Spleen (tissue), 11 donors: ENCODE results near the gene ASB14. TPM values are rescaled to one million over a fixed set of nuclear protein-coding genes. Genes with fewer than 3 reads are reported as not detected.

Experiments
- DNase-seq: peaks from one replicate; pipeline ENCODE4 v3.0.0-alpha.2; 2020
- H3K27ac ChIP-seq, 8 donors: fragments of 200-600 bp; sonication (generic) in 7 of 8; 1 replicate in 4 of 8; 2 replicates in 4 of 8; pipeline versions ENCODE4 v1.5.0 to v1.8.0; 2016 to 2021; ENCODE audit warnings: inconsistent platforms in 4 of 8, mild to moderate bottlenecking in 4 of 8, moderate library complexity in 1 of 8
- H3K27me3 ChIP-seq, 7 donors: fragments of 200-600 bp; sonication (generic) in 6 of 7; replicated peaks in 1 of 7; 1 replicate in 4 of 7; 2 replicates in 3 of 7; pipeline versions ENCODE4 v1.5.0 to v1.8.0; 2016 to 2021; ENCODE audit warnings: inconsistent platforms in 3 of 7, mild to moderate bottlenecking in 1 of 7
- H3K36me3 ChIP-seq, 6 donors: fragments of 200-600 bp; sonication (generic) in 5 of 6; 1 replicate in 4 of 6; 2 replicates in 2 of 6; pipeline versions ENCODE4 v1.5.0 to v1.8.0; 2016 to 2021; ENCODE audit warnings: inconsistent platforms in 2 of 6
- H3K4me1 ChIP-seq, 6 donors: fragments of 200-600 bp; sonication (generic) in 5 of 6; 1 replicate in 3 of 6; 2 replicates in 3 of 6; pipeline versions ENCODE4 v1.5.0 to v1.8.0; 2016 to 2021; ENCODE audit warnings: inconsistent platforms in 3 of 6
- H3K4me3 ChIP-seq, 8 donors: fragments of 200-600 bp; sonication (generic) in 7 of 8; 1 replicate in 4 of 8; 2 replicates in 4 of 8; pipeline versions ENCODE4 v1.5.0 to v1.8.0; 2016 to 2021; ENCODE audit warnings: inconsistent platforms in 4 of 8, mild to moderate bottlenecking in 4 of 8, moderate library complexity in 2 of 8
- H3K9me3 ChIP-seq, 8 donors: fragments of 200-600 bp; sonication (generic) in 7 of 8; 1 replicate in 4 of 8; 2 replicates in 4 of 8; pipeline versions ENCODE4 v1.5.0 to v1.8.0; 2016 to 2021; ENCODE audit warnings: inconsistent platforms in 4 of 8
- POLR2A ChIP-seq, 3 donors: fragments of 450-650 bp; IDR thresholded peaks; one replicate each; pipeline ENCODE4 v1.5.1; 2017; ENCODE audit warnings: antibody characterized with exemption in 3 of 3, mild to moderate bottlenecking in 1 of 3
- POLR2AphosphoS5 ChIP-seq, 3 donors: sonication (generic); formaldehyde crosslinking; IDR thresholded peaks; one replicate each; pipeline ENCODE4 v1.5.1; 2017; ENCODE audit warnings: antibody characterized with exemption in 3 of 3
- WGBS, 5 donors: extraction: QIAGEN DNeasy Blood & Tissue Kit in 3 of 5; methylation state at CpG; one replicate each; pipeline versions ENCODE4 v1.1.5 to v1.1.7; 2013 to 2018; 5-methylcytosine and 5-hydroxymethylcytosine counted together
- intact Hi-C: fragments of 100-400 bp; cut with DNase I; formaldehyde crosslinking; loops from one replicate; pipeline ENCODE4 v1.15.0; 2023; ENCODE audit warnings: low total_unique reads
- polyA plus RNA-seq, 3 donors: library from polyadenylated mRNA; stranded (reverse); fragments of 200-250 nt; gene quantifications; one replicate each; pipeline ENCODE4 v1.2.1, GENCODE V29; 2013
- total RNA-seq, 7 donors: library from RNA; depleted of rRNA in 3 of 7; stranded (reverse); fragments of >200 nt in 3 of 7; fragmentation: NEBNext Ultra II Directional in 4 of 7; extraction: Animal tissue kit (Norgen Biotek cat#: 25700) in 4 of 7; gene quantifications; one replicate each; pipeline versions ENCODE4 v1.1.0 to v1.2.1, GENCODE V29; 2016 to 2021
- TF ChIP-seq, protein P1 (sequence below), 11 experiments: fragments of 200-600 bp in 7 of 11; fragments of 450-650 bp in 4 of 11; sonication (generic) in 4 of 11; IDR thresholded peaks in 8 of 11; conservative IDR thresholded peaks in 3 of 11; 1 replicate in 7 of 11; 2 replicates in 4 of 11; pipeline versions ENCODE4 v1.4.0 to v1.8.0; 2016 to 2021; ENCODE audit warnings: antibody characterized with exemption in 11 of 11, inconsistent platforms in 4 of 11, mild to moderate bottlenecking in 1 of 11
- donor health status: healthy with polysubstance abuse.
- donor health status: DM: no; HTN: no; CAD: no; lungs with moderate emphysema.
- donor health status: DM: no; HTN: no; CAD: no.
- donor health status: Bipolar disorder and iron deficiency.
- donor health status: healthy.
- donor health status: DM: no; HTN: no; CAD: no.
- donor health status: DM: yes; HTN: yes; CAD: no.

ASB14 gene
- total and polyA plus RNA-seq, 10 donors, result 0.07 TPM; not detected in 9

DNA sequence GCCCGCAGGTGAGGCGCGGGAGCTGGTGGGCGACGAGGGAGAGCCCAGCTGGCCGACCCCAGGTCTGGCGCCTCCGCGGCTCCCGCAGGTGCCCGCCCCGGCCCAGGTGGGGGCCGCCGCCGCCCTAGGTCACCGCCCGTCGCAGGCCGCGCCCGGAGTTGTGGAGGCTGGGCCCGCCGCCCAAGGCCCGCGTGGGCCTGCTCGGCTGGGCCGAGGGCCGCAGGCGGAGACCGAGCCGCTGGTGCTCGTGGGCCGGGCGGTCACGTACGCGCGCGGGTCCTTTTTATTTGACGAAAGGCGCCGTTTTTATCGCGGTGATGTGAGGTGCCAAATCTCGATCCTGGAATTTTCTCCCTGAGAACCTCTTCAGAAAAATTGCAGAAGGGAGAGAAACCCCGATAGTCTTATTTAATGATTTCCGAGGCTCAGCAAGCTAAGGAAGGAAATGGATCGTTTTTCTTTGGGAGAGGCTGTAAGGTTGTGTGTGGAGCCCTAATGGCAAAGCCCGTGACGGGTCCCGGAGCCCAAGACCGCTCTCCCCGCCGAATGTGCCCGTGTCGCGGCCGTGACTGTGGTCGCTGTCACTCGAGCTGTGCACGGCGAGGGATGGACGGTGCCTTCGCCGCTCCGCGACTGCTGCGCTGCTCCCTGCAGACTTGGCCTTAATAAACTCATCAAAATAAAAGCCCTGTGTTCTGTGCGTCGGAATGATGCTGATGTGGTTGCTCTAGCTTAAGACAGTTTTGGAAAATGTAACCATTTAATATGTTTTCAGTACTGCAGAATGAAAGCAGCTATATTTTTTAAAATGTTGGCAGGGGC is 64.3 kb downstream of the ASB14 start:
- no peaks in the 10 kb centered on the region for H3K9me3 ChIP-seq
- H3K36me3 ChIP-seq, result no peaks in the 10 kb centered on the region
- peak; percentile 91 for DNase-seq
- peaks cover 12 to 73% (median 37%) of the 10 kb centered on the region in 6 donors for H3K4me1 ChIP-seq
- no peaks in the 10 kb centered on the region for H3K27me3 ChIP-seq
- TF ChIP-seq POLR2AphosphoS5 (IDR thresholded peaks at IDR 0.05) (peak; percentile 61 to 84 (median 83)), POLR2A (IDR thresholded peaks at IDR 0.05) (peak in 1 of 3 donors; percentile 13)
- TF ChIP-seq, protein P1, sequence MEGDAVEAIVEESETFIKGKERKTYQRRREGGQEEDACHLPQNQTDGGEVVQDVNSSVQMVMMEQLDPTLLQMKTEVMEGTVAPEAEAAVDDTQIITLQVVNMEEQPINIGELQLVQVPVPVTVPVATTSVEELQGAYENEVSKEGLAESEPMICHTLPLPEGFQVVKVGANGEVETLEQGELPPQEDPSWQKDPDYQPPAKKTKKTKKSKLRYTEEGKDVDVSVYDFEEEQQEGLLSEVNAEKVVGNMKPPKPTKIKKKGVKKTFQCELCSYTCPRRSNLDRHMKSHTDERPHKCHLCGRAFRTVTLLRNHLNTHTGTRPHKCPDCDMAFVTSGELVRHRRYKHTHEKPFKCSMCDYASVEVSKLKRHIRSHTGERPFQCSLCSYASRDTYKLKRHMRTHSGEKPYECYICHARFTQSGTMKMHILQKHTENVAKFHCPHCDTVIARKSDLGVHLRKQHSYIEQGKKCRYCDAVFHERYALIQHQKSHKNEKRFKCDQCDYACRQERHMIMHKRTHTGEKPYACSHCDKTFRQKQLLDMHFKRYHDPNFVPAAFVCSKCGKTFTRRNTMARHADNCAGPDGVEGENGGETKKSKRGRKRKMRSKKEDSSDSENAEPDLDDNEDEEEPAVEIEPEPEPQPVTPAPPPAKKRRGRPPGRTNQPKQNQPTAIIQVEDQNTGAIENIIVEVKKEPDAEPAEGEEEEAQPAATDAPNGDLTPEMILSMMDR (IDR thresholded peaks at IDR 0.05 in 8 of 11, conservative IDR thresholded peaks at IDR 0.05 in 3 of 11), result no peak
- H3K27ac ChIP-seq, result peak overlapping the region; percentile 57 to 96 (median 92)
- WGBS, 5 donors, result 0% methylated on average over 47 to 70 of the region's 70 CpGs
- peak overlapping the region; percentile 72 to 97 (median 86) for H3K4me3 ChIP-seq
- intact Hi-C loops, result no loop called here

DNA sequence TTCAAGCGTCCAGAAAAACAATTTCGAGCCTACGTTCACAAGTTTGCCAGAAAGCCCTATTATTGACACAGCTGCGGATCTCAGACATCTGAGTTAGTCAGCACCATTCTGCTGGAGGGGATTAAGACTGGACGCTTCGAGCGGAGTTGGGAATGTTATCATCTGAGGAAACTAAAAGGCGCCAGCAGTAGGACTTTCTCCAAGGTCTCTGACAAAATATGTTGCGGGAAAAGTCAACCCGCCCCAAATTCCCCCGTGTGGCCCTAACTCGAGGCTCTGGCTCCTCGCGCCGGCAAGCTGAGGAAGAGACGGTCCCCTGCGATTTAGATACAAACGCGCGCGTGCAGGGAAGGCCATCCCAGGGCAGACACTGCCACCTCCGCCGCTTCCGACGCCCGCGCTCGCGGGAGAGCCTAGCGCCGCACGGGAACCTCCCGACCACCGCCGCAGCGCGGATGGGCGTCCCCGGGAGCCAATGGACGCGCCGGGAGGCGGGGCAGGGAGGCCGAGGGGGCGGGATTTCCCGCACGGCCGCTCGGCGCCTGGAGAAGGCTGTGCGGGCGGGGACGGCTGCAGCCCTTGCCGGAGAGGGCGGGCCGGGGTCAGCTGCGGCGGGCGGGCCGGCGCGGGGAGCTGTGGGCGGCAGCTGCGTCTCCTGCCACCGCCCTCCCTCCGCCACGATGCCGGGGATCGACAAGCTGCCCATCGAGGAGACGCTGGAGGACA is 65.1 kb downstream of the ASB14 start, which contains the start of gene APPL1:
TSS of gene APPL1 (plus strand) at position 526 of the 726 bp plus-strand sequence. CDS start at position 681, 155 bp downstream.
- intact Hi-C loops, result no loop called here

DNA sequence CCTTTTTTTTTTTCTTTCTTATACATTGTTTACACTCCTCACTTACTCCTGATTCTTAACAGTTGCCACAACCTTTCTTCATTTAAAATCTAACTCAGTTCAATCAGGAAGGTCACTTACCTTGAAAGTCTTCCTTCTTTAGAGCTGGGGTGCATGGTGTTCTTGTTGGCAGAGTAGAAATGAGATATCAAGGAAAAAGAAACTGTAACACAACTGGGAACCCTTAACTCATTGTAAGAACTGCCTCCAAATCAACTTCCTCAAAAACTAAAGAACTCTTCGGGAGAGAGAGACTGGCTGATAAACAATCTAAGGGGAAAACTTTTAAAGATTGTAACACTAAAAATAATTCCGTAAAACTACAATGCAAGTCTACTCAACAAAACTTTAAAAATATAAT is 66.3 kb downstream of the ASB14 start:
- peaks cover 12 to 54% (median 35%) of the 10 kb centered on the region in 6 donors for H3K4me1 ChIP-seq
- intact Hi-C loops, result no loop called here
- no peak overlapping the region for H3K4me3 ChIP-seq
- H3K27ac ChIP-seq, result peak overlapping the region in 2 of 8 donors; percentile 7 to 92
- WGBS, 5 donors, result 29 to 49% (median 44%) methylated on average over 2 of the region's 2 CpGs
- H3K27me3 ChIP-seq, result no peaks in the 10 kb centered on the region
- H3K9me3 ChIP-seq, result no peaks in the 10 kb centered on the region
- no peak for TF ChIP-seq POLR2AphosphoS5 (IDR thresholded peaks at IDR 0.05)
- TF ChIP-seq, protein P1 (IDR thresholded peaks at IDR 0.05 in 8 of 11, conservative IDR thresholded peaks at IDR 0.05 in 3 of 11), result no peak
- no peak for TF ChIP-seq POLR2A (IDR thresholded peaks at IDR 0.05)
- no peak for DNase-seq
- H3K36me3 ChIP-seq, result no peaks in the 10 kb centered on the region

More for the DNA sequence above, 65.1 kb downstream of the ASB14 start, which contains the start of gene APPL1:
- peak within 1 kb of the TSS; percentile 72 to 97 (median 86) for H3K4me3 ChIP-seq
- no peaks in the 10 kb centered on the region for H3K36me3 ChIP-seq
- no peaks in the 10 kb centered on the region for H3K27me3 ChIP-seq
- TF ChIP-seq POLR2A (IDR thresholded peaks at IDR 0.05) (peak in 1 of 3 donors; percentile 74), POLR2AphosphoS5 (IDR thresholded peaks at IDR 0.05) (peak; percentile 96 to 97 (median 96))
- TF ChIP-seq, protein P1 (IDR thresholded peaks at IDR 0.05 in 8 of 11, conservative IDR thresholded peaks at IDR 0.05 in 3 of 11), result peak in 3 of 11 experiments; percentile 18 to 41 (median 26)
- WGBS, 5 donors, result 1% methylated on average over 18 to 71 of the region's 71 CpGs
- H3K4me1 ChIP-seq, result peaks cover 12 to 66% (median 36%) of the 10 kb centered on the region in 6 donors
- no peaks in the 10 kb centered on the region for H3K9me3 ChIP-seq
- peak within 1 kb of the TSS; percentile 57 to 96 (median 92) for H3K27ac ChIP-seq
- DNase-seq, result peak; percentile 98
